CD14-positive monocyte (primary cell): ENCODE measurements around the gene TRDN. TPM values are rescaled to one million over a fixed set of nuclear protein-coding genes. Genes with fewer than 3 reads are reported as not detected.

ENCODE experiments used
- DNase-seq, 3 donors: peaks; one replicate each; pipeline ENCODE4 v3.0.0-alpha.2; 2011 to 2022
- H2AFZ ChIP-seq: 2 replicates; pipeline ENCODE4 v1.6.0; 2012; ENCODE audit warnings: mild to moderate bottlenecking, low read depth, low read length, inconsistent platforms; ENCODE audit not compliant: insufficient read depth, poor library complexity, severe bottlenecking
- H3K27ac ChIP-seq, 2 donors: 1 replicate in 1 of 2; 2 replicates in 1 of 2; pipeline ENCODE4 v1.5.1; 2012 to 2013; ENCODE audit warnings: low read length in 2 of 2, control low read depth in 1 of 2, inconsistent platforms in 1 of 2, low read depth in 1 of 2, mild to moderate bottlenecking in 1 of 2
- H3K27me3 ChIP-seq, 2 donors: one replicate each; pipeline versions ENCODE4 v1.6.0 to v1.6.1; 2011 to 2013; ENCODE audit warnings: low read length in 2 of 2; ENCODE audit not compliant: control insufficient read depth in 2 of 2, insufficient read depth in 2 of 2
- H3K36me3 ChIP-seq, 2 donors: replicated peaks in 1 of 2; 1 replicate in 1 of 2; 2 replicates in 1 of 2; pipeline versions ENCODE4 v1.5.1 to v1.6.1; 2012 to 2013; ENCODE audit warnings: low read length in 2 of 2, control low read depth in 1 of 2, inconsistent platforms in 1 of 2, mild to moderate bottlenecking in 1 of 2; ENCODE audit not compliant: insufficient read depth in 2 of 2, control insufficient read depth in 1 of 2
- H3K4me1 ChIP-seq, 2 donors: 1 replicate in 1 of 2; 2 replicates in 1 of 2; pipeline versions ENCODE4 v1.5.1 to v1.6.1; 2012 to 2013; ENCODE audit warnings: low read length in 2 of 2, control low read depth in 1 of 2, inconsistent platforms in 1 of 2, mild to moderate bottlenecking in 1 of 2, moderate library complexity in 1 of 2; ENCODE audit not compliant: insufficient read depth in 2 of 2, control insufficient read depth in 1 of 2
- H3K4me2 ChIP-seq: replicated peaks from 2 replicates; pipeline ENCODE3; 2012; ENCODE audit warnings: low read length, moderate library complexity, mild to moderate bottlenecking; ENCODE audit not compliant: poor library complexity, severe bottlenecking; ENCODE audit errors: extremely low read depth
- H3K4me3 ChIP-seq, 3 experiments: fragments of 200-600 bp in 1 of 3; sonication (generic) in 1 of 3; replicated peaks in 1 of 3; 1 replicate in 2 of 3; 2 replicates in 1 of 3; pipeline ENCODE4 v1.5.1; 2011 to 2013; ENCODE audit warnings: low read length in 3 of 3, mild to moderate bottlenecking in 3 of 3, control low read depth in 2 of 3, low read depth in 2 of 3, inconsistent platforms in 1 of 3, moderate library complexity in 1 of 3
- H3K79me2 ChIP-seq: 2 replicates; pipeline ENCODE4 v1.6.0; 2012; ENCODE audit warnings: mild to moderate bottlenecking, control low read depth, inconsistent platforms, low read length, moderate library complexity; ENCODE audit not compliant: insufficient read depth
- H3K9ac ChIP-seq: 2 replicates; pipeline ENCODE4 v1.6.0; 2017; ENCODE audit warnings: low read length, mild to moderate bottlenecking; ENCODE audit not compliant: insufficient read depth, poor library complexity, severe bottlenecking
- H3K9me3 ChIP-seq, 2 donors: replicated peaks in 1 of 2; 1 replicate in 1 of 2; 2 replicates in 1 of 2; pipeline versions ENCODE4 v1.5.1 to v1.6.1; 2012 to 2013; ENCODE audit warnings: low read length in 2 of 2, control low read depth in 1 of 2; ENCODE audit not compliant: control insufficient read depth in 1 of 2, insufficient read depth in 1 of 2
- H4K20me1 ChIP-seq: 2 replicates; pipeline ENCODE4 v1.6.0; 2012; ENCODE audit warnings: mild to moderate bottlenecking, low read length, control low read depth, moderate library complexity; ENCODE audit not compliant: insufficient read depth
- H3K27ac Mint-ChIP-seq, 7 donors: one replicate each; pipeline ENCODE4 v1.8.0; 2020; ENCODE audit warnings: mild to moderate bottlenecking in 7 of 7, mixed read lengths in 7 of 7, moderate library complexity in 6 of 7, inconsistent platforms in 2 of 7
- H3K27me3 Mint-ChIP-seq, 3 donors: one replicate each; pipeline ENCODE4 v1.8.0; 2021 to 2022; ENCODE audit warnings: low read depth in 3 of 3, mild to moderate bottlenecking in 3 of 3, mixed read lengths in 3 of 3, moderate library complexity in 3 of 3, inconsistent platforms in 1 of 3
- H3K36me3 Mint-ChIP-seq, 2 donors: one replicate each; pipeline ENCODE4 v1.8.0; 2020; ENCODE audit warnings: mixed read lengths in 2 of 2, inconsistent platforms in 1 of 2, mild to moderate bottlenecking in 1 of 2
- H3K4me1 Mint-ChIP-seq: one replicate; pipeline ENCODE4 v1.8.0; 2020; ENCODE audit warnings: mild to moderate bottlenecking, mixed read lengths
- H3K4me3 Mint-ChIP-seq, 2 donors: one replicate each; pipeline ENCODE4 v1.8.0; 2020; ENCODE audit warnings: mild to moderate bottlenecking in 2 of 2, mixed read lengths in 2 of 2, moderate library complexity in 1 of 2
- H3K9me3 Mint-ChIP-seq, 7 donors: one replicate each; pipeline ENCODE4 v1.8.0; 2020 to 2022; ENCODE audit warnings: mixed read lengths in 7 of 7, mild to moderate bottlenecking in 6 of 7, moderate library complexity in 6 of 7, inconsistent platforms in 2 of 7
- WGBS: methylation state at CpG from one replicate; pipeline ENCODE4 v1.1.5; 2013; ENCODE audit warnings: missing lambda C conversion rate; ENCODE audit not compliant: insufficient coverage; 5-methylcytosine and 5-hydroxymethylcytosine counted together
- intact Hi-C, 2 donors: fragments of 100-400 bp; cut with micrococcal nuclease; formaldehyde crosslinking; loops; one replicate each; pipeline versions ENCODE4 v1.15.0 to v1.15.1; 2023
- polyA plus RNA-seq, 3 donors: library from polyadenylated mRNA; depleted of rRNA in 1 of 3; unstranded in 2 of 3; stranded (reverse) in 1 of 3; fragments of 300-500 nt in 2 of 3; fragments of >200 nt in 1 of 3; fragmentation: Illumina TruSeq in 2 of 3; gene quantifications; 1 replicate in 2 of 3; 2 replicates in 1 of 3; pipeline ENCODE4 v1.2.3, GENCODE V29; 2012 to 2021
- TF ChIP-seq, protein P1 (sequence below): fragments of 200-600 bp; IDR thresholded peaks from one replicate; pipeline ENCODE4 v1.8.0; 2022; ENCODE audit warnings: antibody characterized with exemption, mild to moderate bottlenecking

TRDN gene
- polyA plus RNA-seq, 3 donors = not detected

- no peak overlapping the region for H3K9ac ChIP-seq
- H3K79me2 ChIP-seq = no peaks in the 10 kb centered on the region
- H3K27ac ChIP-seq = no peak overlapping the region
- H3K9me3 ChIP-seq = no peaks in the 10 kb centered on the region
- intact Hi-C loops = no loop called here
- Mint-ChIP-seq H3K4me1 (no peaks in the 10 kb centered on the region), H3K36me3 (no peaks in the 10 kb centered on the region), H3K27ac (no peak overlapping the region), H3K27me3 (no peaks in the 10 kb centered on the region), H3K4me3 (no peak overlapping the region), H3K9me3 (peaks cover 0 to 8% (median 0%) of the 10 kb centered on the region in 7 donors)
- H2AFZ ChIP-seq = no peak overlapping the region
- no peaks in the 10 kb centered on the region for H4K20me1 ChIP-seq
- no peaks in the 10 kb centered on the region for H3K4me1 ChIP-seq
- no peak overlapping the region for H3K4me2 ChIP-seq
- H3K36me3 ChIP-seq = no peaks in the 10 kb centered on the region
- no peaks in the 10 kb centered on the region for H3K27me3 ChIP-seq
- no peak for DNase-seq
- H3K4me3 ChIP-seq = no peak overlapping the region
- WGBS = no CpG with 5 or more reads among the region's 1 CpG
- TF ChIP-seq, protein P1, sequence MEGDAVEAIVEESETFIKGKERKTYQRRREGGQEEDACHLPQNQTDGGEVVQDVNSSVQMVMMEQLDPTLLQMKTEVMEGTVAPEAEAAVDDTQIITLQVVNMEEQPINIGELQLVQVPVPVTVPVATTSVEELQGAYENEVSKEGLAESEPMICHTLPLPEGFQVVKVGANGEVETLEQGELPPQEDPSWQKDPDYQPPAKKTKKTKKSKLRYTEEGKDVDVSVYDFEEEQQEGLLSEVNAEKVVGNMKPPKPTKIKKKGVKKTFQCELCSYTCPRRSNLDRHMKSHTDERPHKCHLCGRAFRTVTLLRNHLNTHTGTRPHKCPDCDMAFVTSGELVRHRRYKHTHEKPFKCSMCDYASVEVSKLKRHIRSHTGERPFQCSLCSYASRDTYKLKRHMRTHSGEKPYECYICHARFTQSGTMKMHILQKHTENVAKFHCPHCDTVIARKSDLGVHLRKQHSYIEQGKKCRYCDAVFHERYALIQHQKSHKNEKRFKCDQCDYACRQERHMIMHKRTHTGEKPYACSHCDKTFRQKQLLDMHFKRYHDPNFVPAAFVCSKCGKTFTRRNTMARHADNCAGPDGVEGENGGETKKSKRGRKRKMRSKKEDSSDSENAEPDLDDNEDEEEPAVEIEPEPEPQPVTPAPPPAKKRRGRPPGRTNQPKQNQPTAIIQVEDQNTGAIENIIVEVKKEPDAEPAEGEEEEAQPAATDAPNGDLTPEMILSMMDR = no peak
Measured at GRCh38 chr6:123176706-123177105, 460.0 kb downstream of the TRDN start.

DNA sequence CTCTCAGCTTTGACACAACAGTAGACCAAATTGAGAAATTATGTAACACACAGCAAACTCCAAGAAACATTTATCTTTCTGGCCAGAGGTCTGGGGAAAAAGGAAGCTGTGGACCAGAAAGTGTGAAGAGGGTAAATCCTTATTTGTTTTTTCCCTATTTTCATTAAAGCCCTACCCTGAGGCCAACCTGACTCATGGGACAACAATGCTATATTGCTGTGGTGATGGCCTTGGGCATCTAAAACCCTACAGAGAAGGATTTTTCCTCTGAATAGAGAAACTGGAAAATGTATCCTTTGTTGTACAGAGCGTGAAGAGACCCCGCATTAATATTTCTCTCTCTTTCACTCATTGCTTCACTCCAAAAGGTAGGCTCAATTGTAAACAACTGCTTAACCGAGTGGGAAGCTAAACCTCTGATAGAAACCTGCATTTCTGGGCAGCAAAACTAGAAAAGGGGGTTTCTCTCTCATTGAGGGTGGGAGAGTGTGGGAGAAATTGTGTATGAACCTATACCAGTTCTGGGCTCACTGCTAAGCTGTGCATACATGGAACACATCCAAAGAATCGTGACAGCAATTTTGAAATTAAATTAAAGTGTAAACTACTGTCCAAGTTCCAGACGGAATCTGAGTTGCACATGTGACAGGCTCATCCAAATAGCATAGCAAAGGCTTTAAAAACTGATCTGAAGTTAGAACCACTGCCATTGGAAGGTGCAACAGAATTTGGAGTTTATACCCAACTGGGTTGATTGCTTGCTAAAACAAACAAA lies 465.2 kb downstream of the TRDN start:
- DNase-seq = no peak
- H3K4me3 Mint-ChIP-seq = no peak overlapping the region

More for the DNA sequence above, 465.2 kb downstream of the TRDN start:
- no peak overlapping the region for H3K27ac ChIP-seq
- Mint-ChIP-seq H3K4me1 (no peaks in the 10 kb centered on the region), H3K9me3 (peaks cover 0 to 2% (median 0%) of the 10 kb centered on the region in 7 donors), H3K27ac (no peak overlapping the region), H3K36me3 (no peaks in the 10 kb centered on the region), H3K27me3 (no peaks in the 10 kb centered on the region)
- H3K4me3 ChIP-seq = no peak overlapping the region
- 74% methylated on average over 3 of the region's 5 CpGs for WGBS
- H3K4me1 ChIP-seq = no peaks in the 10 kb centered on the region
- H4K20me1 ChIP-seq = no peaks in the 10 kb centered on the region
- H3K4me2 ChIP-seq = no peak overlapping the region
- H3K36me3 ChIP-seq = no peaks in the 10 kb centered on the region
- H3K9me3 ChIP-seq = no peaks in the 10 kb centered on the region
- H3K27me3 ChIP-seq = no peaks in the 10 kb centered on the region
- TF ChIP-seq, protein P1 = no peak
- no peak overlapping the region for H2AFZ ChIP-seq
- H3K9ac ChIP-seq = no peak overlapping the region
- intact Hi-C loops = no loop called here
- H3K79me2 ChIP-seq = no peaks in the 10 kb centered on the region
